ENCODE data around the gene LCN12. TPM values are rescaled to one million over a fixed set of nuclear protein-coding genes. Genes with fewer than 3 reads are reported as not detected.

The LCN12 gene
- total and polyA plus RNA-seq, 11 donors, result 0.46 to 23.7 (median 4.2) TPM

DNA sequence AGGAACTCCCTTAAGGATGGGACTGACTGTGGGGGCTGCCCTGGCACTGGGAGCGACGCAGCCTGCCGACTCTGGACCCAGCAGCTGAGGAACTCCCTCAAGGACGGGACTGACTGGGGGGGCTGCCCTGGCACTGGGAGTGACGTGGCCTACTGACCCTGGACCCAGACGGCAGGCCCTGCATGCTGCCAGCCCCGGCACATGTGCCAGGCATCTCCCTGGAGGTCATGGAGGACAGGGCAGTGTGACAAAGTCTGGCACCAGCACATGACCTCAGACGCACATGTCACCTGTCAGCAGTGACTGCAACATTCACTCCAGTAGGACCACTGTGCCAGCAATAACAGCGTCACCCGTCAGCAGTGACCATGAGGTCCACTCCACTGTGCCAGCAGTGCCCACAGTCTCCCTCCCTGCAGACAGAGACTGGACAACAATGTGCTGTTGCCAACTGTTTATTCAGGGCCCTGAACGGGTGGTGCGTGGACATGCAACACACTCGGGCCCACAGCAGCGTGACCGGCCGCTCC, 12.0 kb upstream of the LCN12 start:
- peak; percentile 77 to 88 (median 84) for ATAC-seq

DNA sequence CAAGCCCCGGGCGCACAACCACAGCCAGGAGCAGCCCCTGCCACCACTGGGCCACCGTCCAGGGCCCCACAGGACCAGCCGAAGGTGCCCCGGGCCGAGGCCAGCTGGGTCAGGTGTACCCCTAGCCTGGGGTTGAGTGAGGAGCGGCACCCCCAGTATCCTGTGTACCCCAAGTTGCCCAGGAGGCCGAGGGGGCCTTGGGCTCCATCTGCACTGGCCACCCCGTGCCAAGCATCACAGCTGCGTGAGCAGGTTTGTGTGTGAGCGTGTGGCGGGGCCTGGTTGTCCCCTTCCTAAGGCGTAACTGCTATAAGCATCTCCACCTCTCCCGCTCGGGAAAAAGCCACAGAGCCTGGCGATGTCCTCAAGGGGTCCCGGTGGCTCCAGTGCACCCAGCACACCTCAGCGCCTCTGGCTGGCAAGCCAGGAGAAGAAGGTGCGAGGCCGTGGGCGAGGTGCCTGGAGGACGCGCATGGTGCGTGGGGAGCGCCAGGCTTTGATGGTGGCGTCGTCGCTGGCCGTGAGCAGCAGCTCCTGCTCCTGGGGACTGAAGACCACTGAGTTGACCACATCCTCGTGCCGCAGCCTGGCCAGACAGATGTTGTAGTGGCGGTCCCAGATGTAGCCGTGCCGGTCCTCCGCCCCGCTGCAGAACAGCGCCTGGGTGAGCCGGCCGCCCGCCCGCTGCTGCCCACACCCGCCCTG, 11.4 kb upstream of the LCN12 start:
- Histone ChIP-seq H3K36me3 (peaks cover 7 to 48% (median 32%) of the 10 kb centered on the region in 9 donors), H3K4me3 (peak overlapping the region in 1 of 12 donors; percentile 18), H3K27me3 (no peaks in the 10 kb centered on the region), H3K9me3 (no peaks in the 10 kb centered on the region), H3K4me1 (peaks cover 7 to 46% (median 24%) of the 10 kb centered on the region in 12 donors), H3K27ac (peak overlapping the region in 11 of 12 donors; percentile 58 to 98 (median 86))
- DNase-seq, result no peak
- intact Hi-C loops (cut with DNase I), result loop anchor here in 8 of 10 donors (2.0 to 5.0 kb wide), 10 partner anchors 38 to 148 kb away; partner anchors contain the start of genes PHPT1 (in 4 of the 8), EDF1 (in 3 of the 8), TMEM141 (in 3 of the 8) and MAMDC4 (in 2 of the 8)
- TF ChIP-seq, protein P1, sequence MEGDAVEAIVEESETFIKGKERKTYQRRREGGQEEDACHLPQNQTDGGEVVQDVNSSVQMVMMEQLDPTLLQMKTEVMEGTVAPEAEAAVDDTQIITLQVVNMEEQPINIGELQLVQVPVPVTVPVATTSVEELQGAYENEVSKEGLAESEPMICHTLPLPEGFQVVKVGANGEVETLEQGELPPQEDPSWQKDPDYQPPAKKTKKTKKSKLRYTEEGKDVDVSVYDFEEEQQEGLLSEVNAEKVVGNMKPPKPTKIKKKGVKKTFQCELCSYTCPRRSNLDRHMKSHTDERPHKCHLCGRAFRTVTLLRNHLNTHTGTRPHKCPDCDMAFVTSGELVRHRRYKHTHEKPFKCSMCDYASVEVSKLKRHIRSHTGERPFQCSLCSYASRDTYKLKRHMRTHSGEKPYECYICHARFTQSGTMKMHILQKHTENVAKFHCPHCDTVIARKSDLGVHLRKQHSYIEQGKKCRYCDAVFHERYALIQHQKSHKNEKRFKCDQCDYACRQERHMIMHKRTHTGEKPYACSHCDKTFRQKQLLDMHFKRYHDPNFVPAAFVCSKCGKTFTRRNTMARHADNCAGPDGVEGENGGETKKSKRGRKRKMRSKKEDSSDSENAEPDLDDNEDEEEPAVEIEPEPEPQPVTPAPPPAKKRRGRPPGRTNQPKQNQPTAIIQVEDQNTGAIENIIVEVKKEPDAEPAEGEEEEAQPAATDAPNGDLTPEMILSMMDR (IDR thresholded peaks at IDR 0.05), result no peak
- TF ChIP-seq POLR2A (IDR thresholded peaks at IDR 0.05), result no peak
- 88 to 94% (median 91%) methylated on average over 29 to 42 of the region's 42 CpGs for WGBS, 4 donors
- ATAC-seq, result no peak

More for the DNA sequence above, 12.0 kb upstream of the LCN12 start:
- TF ChIP-seq POLR2A (IDR thresholded peaks at IDR 0.05), result no peak
- TF ChIP-seq, protein P1 (IDR thresholded peaks at IDR 0.05), result no peak
- intact Hi-C loops (cut with DNase I), result loop anchor here in 9 of 10 donors (2.0 to 10.0 kb wide), 11 partner anchors 38 to 148 kb away; partner anchors contain the start of genes PHPT1 (in 4 of the 9), EDF1 (in 3 of the 9), TMEM141 (in 3 of the 9) and MAMDC4 (in 2 of the 9)
- no peaks in the 10 kb centered on the region for H3K27me3 ChIP-seq
- H3K27ac ChIP-seq, result peak overlapping the region; percentile 47 to 98 (median 84)
- H3K36me3 ChIP-seq, result peaks cover 7 to 48% (median 32%) of the 10 kb centered on the region in 9 donors
- peaks cover 7 to 44% (median 23%) of the 10 kb centered on the region in 12 donors for H3K4me1 ChIP-seq
- H3K9me3 ChIP-seq, result no peaks in the 10 kb centered on the region
- H3K4me3 ChIP-seq, result peak overlapping the region in 1 of 12 donors; percentile 18
- WGBS, 4 donors, result 46 to 64% (median 51%) methylated on average over 7 to 16 of the region's 16 CpGs
- DNase-seq, result peak; percentile 84 to 95 (median 87)

DNA sequence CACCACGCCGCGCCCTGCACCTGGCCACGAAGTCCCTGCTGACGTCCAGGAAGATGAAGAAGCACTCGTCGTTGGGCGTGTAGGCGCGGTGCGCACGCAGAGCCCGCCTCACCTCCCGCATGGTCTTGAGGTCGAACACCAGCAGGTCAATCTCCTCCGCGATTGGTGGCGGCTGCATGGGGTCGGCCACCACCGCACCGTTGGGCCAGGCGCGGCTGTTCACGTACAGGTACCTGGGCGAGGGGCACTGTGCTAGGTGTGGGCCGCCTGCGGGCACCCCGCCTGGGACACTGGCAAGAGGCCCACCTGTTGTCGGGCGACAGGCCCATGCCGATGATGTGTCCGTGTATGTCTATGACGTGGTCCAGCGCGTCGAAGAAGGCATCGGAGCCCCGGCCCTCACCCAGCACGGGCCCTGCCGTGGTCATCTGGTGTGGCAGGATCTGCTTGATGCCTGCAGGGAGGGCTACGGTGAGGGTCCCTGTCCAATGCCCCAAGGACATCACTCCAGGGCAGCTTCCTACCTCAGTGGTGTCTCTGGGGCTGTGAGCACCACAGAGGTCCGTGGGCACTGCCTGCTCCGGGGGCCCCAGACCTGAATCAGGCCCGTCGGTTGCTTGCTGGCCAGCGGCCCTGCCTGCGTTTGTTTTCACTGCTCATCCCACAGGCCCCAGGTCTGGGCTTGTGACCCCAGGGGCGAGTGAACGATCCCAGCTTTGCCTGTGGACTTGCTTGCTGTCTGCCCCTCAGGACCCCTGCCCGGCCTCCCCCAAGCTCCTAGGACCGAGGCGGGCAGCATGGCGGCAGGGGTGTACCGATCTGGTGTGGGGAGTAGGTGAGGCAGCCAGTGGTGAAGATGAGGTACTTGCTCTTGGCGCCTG, 10.6 kb upstream of the LCN12 start:
- DNase-seq (peak in 1 of 5 donors; percentile 32), ATAC-seq (no peak)
- no peak for TF ChIP-seq POLR2A (IDR thresholded peaks at IDR 0.05)
- TF ChIP-seq, protein P1 (IDR thresholded peaks at IDR 0.05), result no peak
- intact Hi-C loops (cut with DNase I), result loop anchor here in 8 of 10 donors (2.0 to 5.0 kb wide), 10 partner anchors 39 to 149 kb away; partner anchors contain the start of genes PHPT1 (in 4 of the 8), EDF1 (in 3 of the 8), TMEM141 (in 3 of the 8) and MAMDC4 (in 2 of the 8)
- H3K4me1 ChIP-seq, result peaks cover 7 to 46% (median 24%) of the 10 kb centered on the region in 12 donors
- 95 to 97% (median 96%) methylated on average over 30 to 55 of the region's 55 CpGs for WGBS, 4 donors
- H3K36me3 ChIP-seq, result peaks cover 7 to 48% (median 32%) of the 10 kb centered on the region in 9 donors
- no peaks in the 10 kb centered on the region for H3K9me3 ChIP-seq
- H3K4me3 ChIP-seq, result no peak overlapping the region
- H3K27ac ChIP-seq, result peak overlapping the region in 6 of 12 donors; percentile 2 to 98 (median 90)
- no peaks in the 10 kb centered on the region for H3K27me3 ChIP-seq

Measured in heart left ventricle (tissue), 16 donors.